Gastroesophageal sphincter (tissue), 3 donors: Measurements from ENCODE around the gene VCP.

Experiments used
- POLR2A ChIP-seq, 2 donors: fragments of 450-650 bp; IDR thresholded peaks; one replicate each; pipeline ENCODE4 v1.6.1; 2017; ENCODE audit warnings: antibody characterized with exemption in 2 of 2, mild to moderate bottlenecking in 2 of 2, moderate library complexity in 1 of 2
- POLR2AphosphoS5 ChIP-seq: sonication (generic); formaldehyde crosslinking; IDR thresholded peaks from one replicate; pipeline ENCODE4 v1.6.1; 2017; ENCODE audit warnings: antibody characterized with exemption
- TF ChIP-seq, protein P1 (sequence below), 4 experiments: fragments of 200-600 bp in 2 of 4; fragments of 450-650 bp in 2 of 4; sonication (generic) in 1 of 4; IDR thresholded peaks; one replicate each; pipeline ENCODE4 v1.5.1; 2017 to 2019; ENCODE audit warnings: antibody characterized with exemption in 4 of 4, mild to moderate bottlenecking in 2 of 4, moderate library complexity in 2 of 4

DNA sequence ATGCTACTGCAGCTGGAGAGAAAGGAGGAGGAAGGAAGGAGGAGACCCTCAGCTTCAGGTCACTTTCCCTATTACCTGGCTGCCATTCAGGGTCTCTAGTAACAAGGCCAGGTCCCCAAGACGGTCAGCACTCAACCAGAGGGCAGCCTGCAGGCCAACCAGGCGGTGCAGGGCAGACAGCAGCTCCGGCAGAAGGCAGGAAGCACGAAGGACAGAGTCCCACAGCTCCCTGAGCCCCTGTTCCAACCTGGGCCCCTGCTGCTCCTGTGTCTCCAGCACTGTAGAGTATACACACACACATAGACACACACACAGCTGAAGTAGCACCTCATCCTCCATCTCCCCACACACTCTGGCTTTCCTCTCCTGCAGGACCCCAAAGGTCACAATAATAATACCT, 5.6 kb upstream of the VCP start:
- no peak for TF ChIP-seq POLR2AphosphoS5
- no peak for TF ChIP-seq POLR2A (IDR thresholded peaks at IDR 0.05)
- TF ChIP-seq, protein P1, sequence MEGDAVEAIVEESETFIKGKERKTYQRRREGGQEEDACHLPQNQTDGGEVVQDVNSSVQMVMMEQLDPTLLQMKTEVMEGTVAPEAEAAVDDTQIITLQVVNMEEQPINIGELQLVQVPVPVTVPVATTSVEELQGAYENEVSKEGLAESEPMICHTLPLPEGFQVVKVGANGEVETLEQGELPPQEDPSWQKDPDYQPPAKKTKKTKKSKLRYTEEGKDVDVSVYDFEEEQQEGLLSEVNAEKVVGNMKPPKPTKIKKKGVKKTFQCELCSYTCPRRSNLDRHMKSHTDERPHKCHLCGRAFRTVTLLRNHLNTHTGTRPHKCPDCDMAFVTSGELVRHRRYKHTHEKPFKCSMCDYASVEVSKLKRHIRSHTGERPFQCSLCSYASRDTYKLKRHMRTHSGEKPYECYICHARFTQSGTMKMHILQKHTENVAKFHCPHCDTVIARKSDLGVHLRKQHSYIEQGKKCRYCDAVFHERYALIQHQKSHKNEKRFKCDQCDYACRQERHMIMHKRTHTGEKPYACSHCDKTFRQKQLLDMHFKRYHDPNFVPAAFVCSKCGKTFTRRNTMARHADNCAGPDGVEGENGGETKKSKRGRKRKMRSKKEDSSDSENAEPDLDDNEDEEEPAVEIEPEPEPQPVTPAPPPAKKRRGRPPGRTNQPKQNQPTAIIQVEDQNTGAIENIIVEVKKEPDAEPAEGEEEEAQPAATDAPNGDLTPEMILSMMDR (IDR thresholded peaks at IDR 0.05): no peak
